C4-2B (cell line): ENCODE measurements around the gene ATP10D.
"Not testable (repeated sequence)": the region's sequence is repeated elsewhere in the genome, so short reads cannot be mapped to it uniquely, and the experiment has no call there.

Experiments used
- H3K27ac ChIP-seq: fragments of 450-650 bp; 2 replicates; pipeline ENCODE4 v1.5.1; 2017
- ZFX ChIP-seq: fragments of 450-650 bp; IDR thresholded peaks from 2 replicates; pipeline ENCODE4 v1.6.1; 2017
- TF ChIP-seq, protein P1 (sequence below): fragments of 450-650 bp; conservative IDR thresholded peaks from 2 replicates; pipeline ENCODE4 v1.5.1; 2017; ENCODE audit warnings: mild to moderate bottlenecking

Gene ATP10D

DNA sequence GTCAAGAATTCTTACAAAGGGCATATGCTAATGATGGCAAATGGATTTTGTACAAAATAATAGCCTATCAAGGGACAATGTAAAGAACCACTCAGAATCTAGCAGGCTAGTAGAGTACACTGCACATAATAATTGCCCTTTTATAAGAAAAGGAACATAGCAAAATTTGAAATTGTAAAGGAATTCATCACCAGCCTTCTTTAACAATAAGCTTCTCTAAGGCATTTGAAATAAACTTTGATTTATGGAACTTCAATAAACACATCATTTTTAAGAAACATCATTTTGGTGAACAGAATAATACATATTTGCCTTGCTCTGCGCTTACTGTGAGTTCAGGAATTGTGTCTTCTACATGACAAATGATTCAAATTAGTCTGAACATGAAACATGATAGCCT is 9.7 kb upstream of the ATP10D start:
- no peak overlapping the region for H3K27ac ChIP-seq
- TF ChIP-seq ZFX = no peak
- TF ChIP-seq, protein P1, sequence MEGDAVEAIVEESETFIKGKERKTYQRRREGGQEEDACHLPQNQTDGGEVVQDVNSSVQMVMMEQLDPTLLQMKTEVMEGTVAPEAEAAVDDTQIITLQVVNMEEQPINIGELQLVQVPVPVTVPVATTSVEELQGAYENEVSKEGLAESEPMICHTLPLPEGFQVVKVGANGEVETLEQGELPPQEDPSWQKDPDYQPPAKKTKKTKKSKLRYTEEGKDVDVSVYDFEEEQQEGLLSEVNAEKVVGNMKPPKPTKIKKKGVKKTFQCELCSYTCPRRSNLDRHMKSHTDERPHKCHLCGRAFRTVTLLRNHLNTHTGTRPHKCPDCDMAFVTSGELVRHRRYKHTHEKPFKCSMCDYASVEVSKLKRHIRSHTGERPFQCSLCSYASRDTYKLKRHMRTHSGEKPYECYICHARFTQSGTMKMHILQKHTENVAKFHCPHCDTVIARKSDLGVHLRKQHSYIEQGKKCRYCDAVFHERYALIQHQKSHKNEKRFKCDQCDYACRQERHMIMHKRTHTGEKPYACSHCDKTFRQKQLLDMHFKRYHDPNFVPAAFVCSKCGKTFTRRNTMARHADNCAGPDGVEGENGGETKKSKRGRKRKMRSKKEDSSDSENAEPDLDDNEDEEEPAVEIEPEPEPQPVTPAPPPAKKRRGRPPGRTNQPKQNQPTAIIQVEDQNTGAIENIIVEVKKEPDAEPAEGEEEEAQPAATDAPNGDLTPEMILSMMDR = no peak

- H3K27ac ChIP-seq = no peak overlapping the region
- no peak for TF ChIP-seq ZFX
- TF ChIP-seq, protein P1 = no peak
Observed at GRCh38 chr4:47478804-47479203, 6.3 kb upstream of the ATP10D start.

- no peak overlapping the region for H3K27ac ChIP-seq
- TF ChIP-seq ZFX = no peak
Observed at GRCh38 chr4:47482326-47482725, 2.7 kb upstream of the ATP10D start.

DNA sequence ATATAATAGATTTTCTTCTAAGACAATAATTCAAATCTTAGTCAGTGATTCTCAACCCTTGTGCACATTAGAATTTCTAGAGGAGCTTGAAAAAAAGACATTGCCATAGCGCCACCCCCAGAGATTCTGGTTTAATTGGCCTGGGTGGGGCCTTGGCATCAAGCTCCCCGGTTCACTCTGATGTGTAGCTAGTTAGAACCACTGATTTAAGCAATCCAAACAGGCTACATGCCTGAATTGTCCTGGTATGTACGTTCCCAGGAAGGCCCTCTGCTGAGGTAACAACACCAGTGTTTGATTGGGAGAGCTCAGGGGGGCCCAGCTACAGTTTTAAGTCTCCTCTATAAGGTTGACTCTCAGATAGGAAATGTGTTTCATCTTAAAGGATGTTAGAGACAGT is 1.3 kb upstream of the ATP10D start:
- H3K27ac ChIP-seq = no peak overlapping the region
- TF ChIP-seq ZFX = no peak
- TF ChIP-seq, protein P1 = no peak

DNA sequence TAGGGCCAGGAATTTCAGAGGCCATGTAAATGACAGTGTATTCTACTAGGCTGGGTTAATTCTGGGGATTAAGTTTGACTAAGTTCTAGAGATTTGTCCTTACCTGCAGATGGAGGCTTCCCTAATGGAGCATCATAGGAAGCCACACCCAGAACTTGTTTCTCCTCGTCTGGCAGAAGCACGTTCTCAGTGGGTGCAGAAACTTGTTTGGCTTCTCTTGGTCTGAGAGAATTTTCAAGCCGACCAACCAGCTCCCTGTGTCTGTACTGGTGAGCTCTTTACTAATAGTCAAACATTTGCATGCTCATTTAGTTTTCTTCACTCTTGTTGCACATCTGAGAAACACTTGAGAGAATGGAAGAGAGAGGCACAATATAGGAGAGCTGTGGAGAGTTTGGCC is 907 bp upstream of the ATP10D start:
- no peak overlapping the region for H3K27ac ChIP-seq

GRCh38 chr4:47485768-47486167 is 693 bp downstream of the ATP10D start:
- TF ChIP-seq, protein P1 = no peak
- no peak for TF ChIP-seq ZFX
- H3K27ac ChIP-seq = no peak overlapping the region

More for the DNA sequence above, 907 bp upstream of the ATP10D start:
- TF ChIP-seq, protein P1 = no peak

DNA sequence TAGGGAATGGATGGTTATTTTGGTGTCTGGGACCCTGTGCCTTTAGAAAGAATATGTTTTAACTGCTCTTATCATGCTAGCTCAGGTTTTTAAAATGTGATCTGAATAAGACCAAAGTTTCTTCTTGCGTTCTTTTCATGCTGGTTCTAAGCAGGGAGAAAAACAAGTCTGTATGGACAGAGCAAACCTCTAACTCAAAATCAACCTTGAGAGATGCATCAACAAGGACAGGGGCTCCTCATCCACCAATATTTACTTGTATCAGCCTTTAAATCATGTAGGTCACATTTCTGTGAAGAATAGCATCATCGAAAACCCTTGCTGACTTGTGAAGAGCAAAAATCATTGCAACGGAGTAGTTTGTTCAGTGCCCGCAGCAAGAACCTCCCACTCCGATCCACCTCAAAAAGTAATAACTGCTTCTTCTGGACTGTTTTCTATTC is 1.2 kb downstream of the ATP10D start:
- TF ChIP-seq, protein P1 = no peak
- TF ChIP-seq ZFX = no peak
- H3K27ac ChIP-seq = no peak overlapping the region

- H3K27ac ChIP-seq = not testable (repeated sequence)
Observed at GRCh38 chr4:47486727-47487126, 1.7 kb downstream of the ATP10D start.

- no peak for TF ChIP-seq ZFX
- TF ChIP-seq, protein P1 = no peak
Observed at GRCh38 chr4:47488706-47489105, 3.6 kb downstream of the ATP10D start.

More at GRCh38 chr4:47488706-47489105, 3.6 kb downstream of the ATP10D start:
- no peak overlapping the region for H3K27ac ChIP-seq
